Measurements from ENCODE around the gene NEO1.

NEO1 gene

GRCh38 chr15:73051807-73052652 lies at the start of gene NEO1:
NEO1 (plus strand) TSS chr15:73052463; CDS start chr15:73052676, 213 bp downstream.
- peak; percentile 61 to 83 (median 66) for DNase-seq

GRCh38 chr15:73004462-73004861 lies 47.8 kb upstream of the NEO1 start:
- no peak for DNase-seq

DNA sequence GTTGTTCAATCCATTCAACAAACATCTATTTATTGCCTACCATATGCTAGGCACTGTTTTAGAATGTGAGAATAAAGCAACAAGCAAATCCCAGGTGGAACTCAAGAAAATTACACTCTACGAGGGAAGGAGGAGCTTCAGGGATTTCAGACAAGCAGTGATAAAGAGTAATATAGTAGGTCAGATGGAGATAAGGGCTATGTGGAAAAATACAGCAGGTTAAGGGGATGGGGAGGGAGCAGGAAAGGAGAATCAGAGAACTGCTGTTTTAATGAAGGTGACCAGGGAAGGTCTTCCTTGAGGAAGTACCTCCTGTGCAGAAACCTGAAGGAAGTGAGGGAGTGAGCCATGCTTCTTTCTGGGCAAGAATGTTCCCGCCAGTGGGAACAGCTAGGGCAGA lies 47.2 kb upstream of the NEO1 start:
- no peak for DNase-seq

DNA sequence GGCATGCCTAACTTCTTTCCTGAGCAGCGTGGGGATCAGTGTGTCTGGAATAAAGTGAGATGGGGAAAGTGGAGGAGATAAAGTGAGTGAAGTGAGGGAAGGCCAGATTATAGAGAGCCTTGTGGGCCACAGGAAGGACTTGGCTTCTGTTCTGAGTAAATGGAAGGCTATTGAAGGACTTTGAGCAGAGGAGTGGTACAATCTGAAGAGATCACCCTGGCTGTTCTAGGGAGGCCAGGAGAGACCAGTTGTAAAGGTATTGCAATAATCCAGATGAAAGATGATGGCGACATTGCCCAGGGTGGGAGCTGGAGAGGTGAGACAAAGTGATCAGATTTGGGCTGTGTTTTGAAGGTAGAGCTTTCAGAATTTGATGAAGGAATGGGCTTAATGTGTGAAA lies 46.8 kb upstream of the NEO1 start:
- DNase-seq, result no peak

- DNase-seq, result no peak
Measured at GRCh38 chr15:73006523-73006922, 45.7 kb upstream of the NEO1 start.

DNA sequence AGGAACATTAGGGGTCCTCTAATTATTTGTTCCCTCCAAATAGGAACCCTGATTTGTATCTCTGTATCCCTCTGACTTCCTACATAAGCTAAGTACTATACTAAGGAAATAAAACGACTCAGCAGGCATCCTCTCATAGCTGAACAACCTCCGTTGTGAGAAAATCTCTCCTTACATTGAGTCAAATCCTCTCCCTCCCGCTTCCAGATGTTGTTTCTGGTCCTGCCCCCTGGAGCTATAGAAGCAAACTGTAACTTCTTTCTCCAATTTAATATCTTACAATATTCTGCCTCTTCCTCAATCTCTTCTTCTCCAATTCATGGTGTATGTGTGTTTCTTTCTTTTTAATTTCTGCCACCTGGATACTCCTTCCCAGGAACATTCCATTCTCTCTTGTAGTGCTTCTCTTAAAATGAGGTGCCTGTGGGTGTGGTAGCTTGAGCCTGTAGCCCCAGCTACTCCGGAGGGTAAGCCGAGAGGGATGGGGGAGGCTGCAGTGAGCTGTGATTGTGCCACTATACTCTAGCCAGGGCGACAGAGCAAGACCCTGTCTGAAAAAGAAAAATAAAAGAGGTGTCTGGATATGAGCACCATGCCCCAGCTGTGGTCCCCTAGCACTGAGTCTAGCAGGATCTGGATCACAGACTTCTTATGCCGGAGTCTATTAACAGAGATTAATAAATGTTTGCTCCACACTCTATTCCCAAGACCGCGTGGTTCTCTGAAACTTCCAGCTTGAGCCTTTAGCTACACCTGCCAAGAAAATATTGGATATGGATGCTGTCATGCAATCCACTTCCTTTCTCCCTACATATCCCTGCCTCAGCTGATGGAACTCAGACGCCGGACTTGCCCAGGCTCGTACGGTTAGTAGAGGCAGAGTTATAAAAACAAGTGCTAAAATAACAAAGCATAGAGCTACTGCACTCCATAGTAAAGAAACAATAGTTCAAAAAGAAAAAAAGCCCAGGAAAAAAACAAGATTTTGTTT lies 42.9 kb upstream of the NEO1 start:
- no peak for DNase-seq

DNA sequence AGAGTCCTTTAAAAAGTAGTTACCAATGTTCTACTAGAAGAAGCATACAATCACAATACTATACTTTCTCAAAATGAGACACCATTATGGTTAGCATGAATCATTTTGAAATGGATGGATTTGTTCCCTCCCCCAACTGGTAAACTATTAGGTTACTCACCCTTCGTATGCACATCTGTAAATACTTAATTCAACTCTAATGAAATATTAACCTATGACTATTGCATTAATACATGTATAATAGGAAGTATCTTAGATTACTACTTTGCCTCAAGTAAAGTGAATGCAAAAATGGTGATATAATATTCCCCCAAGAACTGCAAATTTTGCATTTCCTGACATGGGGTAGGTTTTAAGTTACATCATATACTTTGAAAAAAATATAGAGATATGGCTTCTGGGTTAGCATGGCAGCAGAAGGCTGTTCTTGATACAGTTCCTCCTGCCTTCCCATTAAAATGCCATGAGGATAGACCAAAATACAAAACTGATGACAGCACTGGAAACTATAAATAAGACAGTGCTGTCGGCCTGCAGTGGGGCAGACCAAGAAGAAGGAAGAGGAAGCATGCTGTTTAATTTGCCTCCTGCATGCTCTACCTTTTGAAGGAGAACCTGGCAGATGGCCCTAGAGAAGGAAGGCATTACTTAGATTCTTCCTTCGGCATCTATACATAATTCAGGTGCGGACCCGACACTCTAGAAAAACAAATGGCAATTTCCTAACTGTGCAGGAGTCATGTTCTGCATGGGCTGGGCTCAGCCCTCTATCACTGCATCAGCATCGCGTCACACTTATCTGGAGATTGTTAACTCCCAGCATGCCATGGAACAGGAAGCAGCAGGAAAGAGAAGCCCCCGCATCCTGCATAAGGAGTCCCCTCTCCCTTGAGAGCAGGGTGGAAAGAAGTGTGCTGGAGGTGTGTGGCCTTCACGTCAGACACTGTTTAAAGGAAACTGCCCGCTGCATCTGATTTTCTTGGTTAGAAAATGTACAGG lies 41.8 kb upstream of the NEO1 start:
- no peak for DNase-seq

GRCh38 chr15:73014904-73015303 lies 37.4 kb upstream of the NEO1 start:
- no peak for DNase-seq

GRCh38 chr15:73015493-73015892 lies 36.8 kb upstream of the NEO1 start:
- DNase-seq, result no peak

DNA sequence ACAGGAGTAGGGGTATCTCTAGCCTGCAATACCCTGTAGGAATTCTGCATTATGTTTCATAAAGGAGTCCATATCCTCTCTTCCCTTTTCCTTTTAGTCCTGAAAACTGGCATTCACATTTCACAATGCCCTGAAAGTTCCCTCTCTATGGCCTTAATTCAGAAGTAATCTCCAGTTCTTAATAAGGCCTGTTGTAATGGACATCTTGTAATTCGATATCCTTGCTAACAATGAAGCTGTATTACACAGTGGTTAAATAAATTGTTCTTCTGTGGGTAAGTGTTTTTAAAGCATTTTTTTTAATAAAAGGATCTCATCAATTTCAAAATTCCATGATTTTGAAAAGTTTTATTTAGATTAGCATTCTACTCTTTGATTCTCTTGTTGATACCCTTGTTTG lies 34.3 kb upstream of the NEO1 start:
- DNase-seq, result no peak

- no peak for DNase-seq
Measured at GRCh38 chr15:73019154-73019553, 33.1 kb upstream of the NEO1 start.

DNA sequence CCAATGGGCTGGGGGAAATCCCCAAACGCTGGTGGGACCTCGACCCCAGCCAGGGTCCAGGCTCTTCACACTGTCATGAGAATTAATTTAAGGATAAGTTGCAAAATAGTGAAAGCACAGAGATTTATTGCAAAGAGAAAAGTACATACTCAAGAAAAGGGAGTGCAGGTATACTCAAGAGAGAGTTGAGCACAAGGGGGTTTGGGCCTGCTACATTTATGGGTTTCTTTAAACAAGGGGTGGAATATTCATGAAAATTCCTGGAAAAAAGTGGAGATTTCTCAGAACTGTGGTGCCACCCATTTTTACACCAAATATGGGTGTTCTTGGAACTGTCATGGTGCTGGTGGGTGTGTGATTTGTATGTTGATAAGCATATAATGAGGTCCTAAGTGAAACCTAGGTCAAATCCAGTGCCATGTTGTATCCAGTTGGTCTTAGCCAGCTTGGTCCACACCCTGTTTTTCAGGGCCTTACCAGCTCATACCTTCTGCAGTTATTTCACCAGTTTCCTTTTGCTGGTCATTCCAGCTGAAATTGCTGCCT lies 32.6 kb upstream of the NEO1 start:
- no peak for DNase-seq

DNA sequence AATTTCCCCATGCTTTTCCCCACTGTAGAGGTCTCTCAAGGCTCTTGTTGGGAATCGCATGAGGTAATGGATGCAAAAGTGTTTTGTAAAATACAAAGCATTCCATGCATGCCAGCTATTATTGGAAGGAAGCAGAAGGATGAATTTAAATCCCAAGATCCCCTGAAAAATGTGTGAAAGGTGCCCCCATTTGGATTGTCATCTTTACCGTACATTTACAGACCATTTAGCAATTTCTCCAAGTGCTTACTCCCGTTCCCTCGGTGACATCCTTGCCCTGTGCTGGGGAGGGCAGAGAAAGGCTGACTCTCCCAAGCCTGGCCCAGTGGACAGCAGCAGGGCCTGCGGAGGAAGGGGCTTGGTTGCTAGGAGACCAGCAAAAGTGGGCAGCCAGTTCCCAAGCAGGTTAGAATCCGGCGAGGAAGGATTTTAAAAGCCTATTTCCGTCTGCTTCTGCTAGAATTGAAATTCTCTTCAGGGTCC lies 31.1 kb upstream of the NEO1 start:
- no peak for DNase-seq

GRCh38 chr15:73022161-73022560 lies 30.1 kb upstream of the NEO1 start:
- no peak for DNase-seq

GRCh38 chr15:73023071-73023470 lies 29.2 kb upstream of the NEO1 start:
- DNase-seq, result no peak

GRCh38 chr15:73024168-73024567 lies 28.1 kb upstream of the NEO1 start:
- DNase-seq, result no peak

DNA sequence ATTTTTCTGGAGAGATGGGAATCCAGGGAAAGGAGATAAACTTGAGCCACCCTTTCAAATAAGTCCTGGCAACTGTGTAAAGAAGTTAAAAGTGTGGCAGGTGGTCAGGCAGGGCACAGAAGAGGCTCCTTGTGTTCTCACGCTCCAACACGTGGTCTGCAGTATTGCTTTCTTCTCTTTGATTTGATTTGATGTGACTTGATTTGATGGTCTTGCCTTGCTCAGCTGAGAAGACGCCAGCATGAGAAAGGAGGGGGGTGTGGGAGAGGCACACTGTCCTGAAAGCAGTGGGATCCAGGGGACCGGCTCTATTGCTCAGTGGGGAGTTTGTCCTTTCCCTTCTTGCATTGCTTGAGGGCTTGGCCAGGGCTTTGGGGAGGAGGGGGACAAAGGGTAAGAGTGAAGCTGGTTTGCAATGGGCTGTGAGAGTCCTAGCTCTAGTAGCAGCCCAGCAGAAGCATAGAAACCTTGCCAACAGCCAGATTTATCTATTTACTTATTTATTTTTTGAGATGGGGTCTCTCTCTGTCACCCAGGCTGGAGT lies 25.7 kb upstream of the NEO1 start:
- no peak for DNase-seq

- DNase-seq, result no peak
Measured at GRCh38 chr15:73028031-73028430, 24.2 kb upstream of the NEO1 start.

GRCh38 chr15:73028831-73029451 lies 23.3 kb upstream of the NEO1 start:
- DNase-seq, result no peak

DNA sequence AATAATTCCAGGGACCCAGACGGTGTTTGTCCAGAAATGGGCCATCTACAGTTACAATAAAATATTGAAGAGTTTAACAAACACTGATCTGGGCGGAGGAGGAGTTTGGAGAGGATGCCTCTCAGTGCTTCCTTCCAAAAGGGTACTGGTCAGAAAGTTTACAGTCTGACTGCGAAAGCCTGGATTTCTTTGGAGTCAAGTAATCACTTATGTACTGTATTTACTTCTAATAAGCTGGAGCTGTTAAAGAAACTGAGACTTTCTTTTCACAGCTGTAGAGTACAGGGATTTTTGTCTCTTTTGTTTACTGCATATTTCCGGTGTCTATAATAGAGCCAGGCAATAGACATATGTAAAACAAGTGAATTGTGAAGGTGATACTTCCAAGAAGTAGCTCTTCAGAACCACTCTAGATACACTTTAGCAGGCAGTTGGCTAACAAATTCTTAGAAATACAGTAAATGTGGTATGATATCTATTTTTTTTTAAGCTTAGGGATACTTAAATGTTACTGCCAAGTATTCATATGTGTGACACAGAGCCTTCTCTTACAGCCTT lies 22.1 kb upstream of the NEO1 start:
- no peak for DNase-seq

DNA sequence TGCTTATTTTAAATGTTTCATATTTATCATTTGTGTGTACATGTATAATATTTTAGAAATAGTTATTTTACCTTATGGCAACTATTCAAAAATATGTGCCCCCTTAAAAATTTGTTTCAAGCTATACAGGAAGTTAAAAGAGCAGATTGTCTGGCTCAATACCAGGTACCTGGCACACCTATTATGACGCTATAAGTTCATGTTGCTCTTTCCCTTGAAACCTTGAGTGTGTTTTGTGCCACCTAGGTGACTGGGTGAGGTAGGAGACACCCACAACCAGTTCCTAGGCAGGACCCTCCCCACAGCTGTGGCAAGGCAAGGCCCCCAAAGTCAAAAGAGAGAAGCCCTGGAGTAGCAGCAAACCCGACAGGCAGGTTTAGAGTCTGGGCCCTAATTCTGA lies 20.6 kb upstream of the NEO1 start:
- no peak for DNase-seq
